Large intestine (tissue), 3 donors: ENCODE measurements around the gene KANK4. TPM values are rescaled to one million over a fixed set of nuclear protein-coding genes. Genes with fewer than 3 reads are reported as not detected.

Source experiments
- DNase-seq, 2 donors: peaks; one replicate each; pipeline versions ENCODE4 v3.0.0 to v3.0.0-alpha.2; 2013
- H3K27ac ChIP-seq: one replicate; pipeline ENCODE4 v1.5.1; 2013; ENCODE audit warnings: low read length
- H3K27me3 ChIP-seq: 2 replicates; pipeline ENCODE4 v1.6.1; 2013; ENCODE audit warnings: low read length; ENCODE audit not compliant: control insufficient read depth, insufficient read depth
- H3K36me3 ChIP-seq: 2 replicates; pipeline ENCODE4 v1.6.1; 2013; ENCODE audit warnings: low read length; ENCODE audit not compliant: control insufficient read depth, insufficient read depth
- H3K4me1 ChIP-seq: one replicate; pipeline ENCODE4 v1.6.1; 2013; ENCODE audit warnings: low read length; ENCODE audit not compliant: control insufficient read depth, insufficient read depth
- H3K4me3 ChIP-seq: one replicate; pipeline ENCODE4 v1.5.1; 2013; ENCODE audit warnings: low read length
- H3K9me3 ChIP-seq: one replicate; pipeline ENCODE4 v1.6.1; 2013; ENCODE audit warnings: mild to moderate bottlenecking, low read depth, low read length, moderate library complexity; ENCODE audit not compliant: control insufficient read depth
- WGBS: methylation state at CpG from one replicate; pipeline ENCODE4 v1.1.5; 2013; ENCODE audit warnings: low lambda C conversion rate; ENCODE audit not compliant: insufficient coverage; 5-methylcytosine and 5-hydroxymethylcytosine counted together
- polyA plus RNA-seq: library from polyadenylated mRNA; unstranded; fragments of 120-200 nt; gene quantifications from one replicate; pipeline ENCODE4 v1.2.1, GENCODE V29; 2013

The KANK4 gene
- polyA plus RNA-seq, 1 donor: 4.1 TPM

DNA sequence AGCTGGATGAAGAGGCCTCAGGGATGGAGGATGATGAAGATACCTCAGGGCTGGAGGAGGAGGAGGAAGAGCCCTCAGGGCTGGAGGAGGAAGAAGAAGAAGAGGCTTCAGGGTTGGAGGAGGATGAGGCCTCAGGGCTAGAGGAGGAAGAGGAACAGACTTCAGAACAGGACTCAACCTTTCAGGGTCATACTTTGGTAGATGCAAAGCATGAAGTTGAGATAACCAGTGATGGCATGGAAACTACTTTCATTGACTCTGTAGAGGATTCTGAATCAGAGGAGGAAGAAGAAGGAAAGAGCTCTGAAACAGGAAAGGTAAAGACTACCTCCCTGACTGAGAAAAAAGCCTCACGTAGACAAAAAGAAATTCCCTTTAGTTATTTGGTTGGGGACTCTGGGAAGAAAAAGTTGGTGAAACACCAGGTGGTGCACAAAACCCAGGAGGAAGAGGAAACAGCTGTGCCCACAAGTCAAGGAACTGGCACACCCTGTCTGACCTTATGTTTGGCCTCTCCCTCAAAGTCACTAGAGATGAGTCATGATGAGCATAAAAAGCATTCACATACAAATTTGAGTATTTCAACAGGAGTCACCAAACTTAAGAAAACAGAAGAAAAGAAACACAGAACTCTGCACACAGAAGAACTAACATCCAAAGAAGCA lies 109.2 kb downstream of the KANK4 start:
- no peaks in the 10 kb centered on the region for H3K36me3 ChIP-seq
- peaks cover 17% of the 10 kb centered on the region for H3K9me3 ChIP-seq
- no peak overlapping the region for H3K27ac ChIP-seq
- DNase-seq: no peak
- no peaks in the 10 kb centered on the region for H3K27me3 ChIP-seq
- WGBS: no CpG with 5 or more reads among the region's 1 CpG
- no peak overlapping the region for H3K4me3 ChIP-seq
- no peaks in the 10 kb centered on the region for H3K4me1 ChIP-seq

DNA sequence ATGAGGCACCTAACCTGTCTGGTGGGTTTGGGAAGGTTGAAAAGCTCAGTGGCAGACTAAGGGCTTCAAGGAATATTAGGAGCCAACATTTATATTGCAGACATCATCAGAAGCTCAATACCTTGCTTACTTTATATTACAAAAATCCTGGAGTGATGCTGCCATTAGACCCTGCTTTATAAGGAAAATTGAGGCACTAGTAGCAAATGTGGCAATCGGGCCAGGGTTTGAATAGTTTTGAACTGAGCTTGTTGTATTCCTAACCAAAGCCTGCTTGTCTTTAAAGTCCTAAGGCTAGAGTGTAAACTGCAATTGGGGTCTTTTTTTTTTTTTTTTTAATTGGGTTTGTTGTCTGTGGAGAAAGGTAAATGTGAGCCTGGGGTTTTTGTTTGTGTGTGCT lies 110.3 kb downstream of the KANK4 start:
- Histone ChIP-seq H3K27ac (no peak overlapping the region), H3K4me3 (no peak overlapping the region), H3K4me1 (no peaks in the 10 kb centered on the region), H3K36me3 (no peaks in the 10 kb centered on the region), H3K27me3 (no peaks in the 10 kb centered on the region), H3K9me3 (peaks cover 17% of the 10 kb centered on the region)
- 60% methylated on average over 1 of the region's 1 CpG for WGBS
- no peak for DNase-seq

DNA sequence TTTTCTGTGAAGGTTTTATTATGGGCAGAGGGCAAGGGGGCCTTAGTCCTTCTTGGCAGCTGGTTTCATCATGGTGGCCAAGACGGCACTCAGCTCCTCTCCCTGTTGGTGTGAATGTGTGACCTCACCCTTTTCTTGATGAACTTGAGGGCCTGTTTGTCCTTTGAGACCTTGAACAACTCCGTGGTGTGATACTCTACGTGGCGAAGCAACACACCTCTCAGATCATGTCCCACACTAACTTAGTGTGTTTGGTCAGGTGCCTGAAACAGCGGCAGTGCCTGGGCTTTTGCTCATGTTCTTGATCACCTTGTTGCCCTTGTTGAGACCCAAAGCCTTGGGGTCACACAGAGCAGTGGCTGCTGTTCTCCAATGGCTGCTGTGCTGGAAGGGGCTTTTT lies 111.1 kb downstream of the KANK4 start:
- no peaks in the 10 kb centered on the region for H3K4me1 ChIP-seq
- no peaks in the 10 kb centered on the region for H3K36me3 ChIP-seq
- no peak overlapping the region for H3K4me3 ChIP-seq
- no peak overlapping the region for H3K27ac ChIP-seq
- H3K9me3 ChIP-seq: peaks cover 17% of the 10 kb centered on the region
- H3K27me3 ChIP-seq: no peaks in the 10 kb centered on the region
- DNase-seq: no peak
- no CpG with 5 or more reads among the region's 5 CpGs for WGBS

DNA sequence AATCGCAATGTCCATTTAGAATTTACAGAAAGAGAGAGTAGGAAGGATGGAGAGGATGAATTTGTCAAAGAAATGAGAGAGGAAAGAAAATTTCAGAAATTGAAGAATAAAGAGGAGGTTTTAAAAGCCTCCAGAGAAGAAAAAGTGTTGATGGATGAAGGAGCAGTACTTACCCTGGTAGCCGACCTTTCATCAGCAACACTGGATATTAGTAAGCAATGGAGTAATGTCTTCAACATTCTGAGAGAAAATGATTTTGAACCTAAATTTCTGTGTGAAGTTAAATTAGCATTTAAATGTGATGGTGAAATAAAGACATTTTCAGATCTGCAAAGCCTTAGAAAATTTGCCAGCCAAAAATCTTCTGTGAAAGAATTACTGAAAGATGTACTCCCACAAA lies 112.0 kb downstream of the KANK4 start:
- 100% methylated on average over 1 of the region's 2 CpGs for WGBS
- DNase-seq: no peak
- H3K27me3 ChIP-seq: no peaks in the 10 kb centered on the region
- no peak overlapping the region for H3K4me3 ChIP-seq
- no peaks in the 10 kb centered on the region for H3K4me1 ChIP-seq
- no peak overlapping the region for H3K27ac ChIP-seq
- H3K36me3 ChIP-seq: no peaks in the 10 kb centered on the region
- peaks cover 17% of the 10 kb centered on the region for H3K9me3 ChIP-seq

DNA sequence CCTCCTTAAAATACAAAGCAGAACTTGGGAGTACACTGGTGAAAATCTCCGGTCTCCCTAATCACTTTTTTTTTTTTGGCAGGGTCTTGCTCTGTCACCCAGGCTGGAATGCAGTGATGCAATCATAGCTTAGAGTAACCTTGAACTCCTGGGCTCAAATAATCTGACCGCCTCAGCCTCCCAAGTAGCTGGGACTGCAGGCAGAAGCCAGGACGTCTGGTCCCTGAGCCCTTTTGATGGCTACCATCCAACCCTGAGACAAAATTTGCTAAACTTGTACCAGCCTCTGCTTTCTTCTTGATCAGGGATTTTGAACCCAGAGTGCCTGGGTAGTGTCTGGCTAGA lies 120.5 kb downstream of the KANK4 start:
- H3K4me3 ChIP-seq: no peak overlapping the region
- DNase-seq: no peak
- H3K4me1 ChIP-seq: peaks cover 3% of the 10 kb centered on the region
- no peaks in the 10 kb centered on the region for H3K36me3 ChIP-seq
- peaks cover 33% of the 10 kb centered on the region for H3K27me3 ChIP-seq
- WGBS: no CpG with 5 or more reads among the region's 3 CpGs
- H3K27ac ChIP-seq: no peak overlapping the region
- H3K9me3 ChIP-seq: no peaks in the 10 kb centered on the region

DNA sequence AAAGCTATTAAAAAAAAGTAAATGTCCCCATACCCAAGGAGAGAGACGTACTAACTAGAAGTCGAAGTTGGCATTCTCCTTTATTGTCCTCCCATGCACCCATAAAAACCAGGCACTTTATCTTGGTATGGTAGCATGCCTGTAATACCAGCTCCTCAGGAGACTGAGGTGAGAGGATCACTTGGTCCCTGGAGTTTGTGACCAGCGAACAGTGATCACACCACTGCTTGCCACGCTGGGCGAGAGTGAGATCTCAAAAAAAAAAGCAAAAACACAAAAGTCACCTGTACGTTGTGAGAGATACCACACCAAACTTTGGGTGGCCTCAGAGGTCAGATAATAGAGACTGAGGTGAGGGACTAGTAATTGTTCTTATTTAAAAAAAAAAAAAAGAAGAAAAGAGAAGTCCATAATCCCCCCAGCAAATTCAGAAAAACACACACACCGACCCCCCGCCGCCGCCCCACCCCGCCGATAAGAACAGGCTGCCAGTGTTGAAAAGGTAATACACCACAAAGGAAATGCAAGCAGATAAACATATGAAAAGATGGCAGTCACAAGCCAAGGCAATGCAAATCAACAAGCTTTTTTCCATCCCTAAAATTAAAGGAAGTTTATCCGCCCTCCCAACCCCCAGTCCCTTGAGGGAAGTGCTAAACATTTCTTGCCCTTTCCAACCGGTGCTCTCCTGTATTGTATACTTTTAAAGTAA lies 121.0 kb downstream of the KANK4 start:
- H3K27me3 ChIP-seq: peaks cover 33% of the 10 kb centered on the region
- no peak for DNase-seq
- no peaks in the 10 kb centered on the region for H3K36me3 ChIP-seq
- 23% methylated on average over 2 of the region's 14 CpGs for WGBS
- H3K27ac ChIP-seq: no peak overlapping the region
- H3K4me3 ChIP-seq: no peak overlapping the region
- no peaks in the 10 kb centered on the region for H3K9me3 ChIP-seq
- peaks cover 3% of the 10 kb centered on the region for H3K4me1 ChIP-seq

DNA sequence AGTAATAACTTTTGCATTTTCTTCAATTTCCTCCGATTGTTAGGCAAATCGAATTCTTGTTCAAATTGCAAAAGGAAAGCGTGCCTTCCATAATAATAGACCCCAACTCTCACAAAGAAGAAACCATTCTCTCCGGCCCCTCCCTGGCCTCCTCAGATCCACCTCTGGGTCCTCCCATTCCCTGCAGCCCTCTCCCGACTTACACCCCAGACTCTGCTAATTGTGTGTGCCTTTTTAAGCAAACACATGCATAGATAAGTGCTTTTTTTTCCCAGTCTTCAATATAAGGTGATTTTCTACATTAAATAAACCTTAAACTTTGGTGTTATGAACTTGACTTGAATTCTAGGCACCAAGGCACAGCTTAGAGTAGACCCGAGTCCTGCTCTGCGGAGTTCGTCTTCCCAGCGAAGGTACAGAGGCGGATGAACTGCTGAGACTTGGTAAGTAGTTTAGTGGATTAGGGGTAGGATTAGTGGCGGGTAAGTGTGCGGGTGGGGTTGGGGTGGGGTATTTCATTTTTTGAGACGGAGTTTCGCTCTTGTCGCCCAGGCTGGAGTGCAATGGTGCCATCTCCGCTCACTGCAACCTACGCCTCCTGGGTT lies 123.0 kb downstream of the KANK4 start:
- Histone ChIP-seq H3K27ac (no peak overlapping the region), H3K9me3 (no peaks in the 10 kb centered on the region), H3K36me3 (no peaks in the 10 kb centered on the region), H3K27me3 (peaks cover 33% of the 10 kb centered on the region), H3K4me3 (no peak overlapping the region), H3K4me1 (peaks cover 3% of the 10 kb centered on the region)
- no peak for DNase-seq
- WGBS: 35% methylated on average over 3 of the region's 17 CpGs

DNA sequence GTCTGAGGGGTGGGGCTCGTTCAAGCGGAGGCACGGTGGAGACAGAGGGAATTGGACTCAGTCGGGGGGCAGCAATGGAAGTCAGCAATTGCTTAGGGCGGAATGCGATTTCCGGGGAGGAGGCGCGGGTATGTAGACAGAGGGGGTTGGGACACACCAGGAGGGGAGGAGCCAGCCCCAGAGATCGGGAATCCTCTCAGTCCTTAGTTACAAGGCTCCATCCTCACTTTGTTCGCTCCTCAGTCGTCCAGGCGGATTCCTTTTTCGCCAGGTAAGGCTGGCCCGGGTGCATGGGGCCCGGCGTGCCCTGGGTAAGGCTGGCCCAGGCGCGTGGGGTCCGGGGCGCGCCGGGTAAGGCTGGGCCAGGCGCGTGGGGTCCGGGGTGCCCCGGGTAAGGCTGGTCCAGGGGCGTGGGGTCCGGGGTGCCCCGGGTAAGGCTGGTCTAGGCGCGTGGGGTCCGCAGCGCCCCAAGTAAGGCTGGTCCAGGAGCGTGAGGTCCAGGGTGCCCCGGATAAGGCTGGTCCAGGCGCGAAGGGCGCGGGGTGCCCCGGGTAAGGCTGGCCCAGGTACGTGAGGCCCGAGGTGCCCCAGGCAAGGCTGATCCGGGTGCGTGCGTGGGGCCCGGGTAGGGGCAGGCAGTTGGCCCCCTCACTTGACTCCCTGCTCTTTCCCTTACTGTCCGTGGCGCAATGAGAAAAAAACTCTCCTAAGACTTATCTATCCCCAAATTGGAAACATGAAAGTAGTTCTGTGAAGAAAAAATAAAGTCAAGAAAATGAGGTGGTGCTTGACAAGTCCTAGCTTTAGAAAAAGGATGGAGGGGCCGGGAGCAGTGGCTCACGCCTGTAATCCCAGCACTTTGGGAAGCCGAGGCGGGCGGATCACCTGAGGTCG lies 124.3 kb downstream of the KANK4 start, which contains the start of gene L1TD1:
TSS of gene L1TD1 (plus strand) at position 199 of the 894 bp plus-strand sequence. CDS start 11,780 bp downstream, outside the sequence.
- Histone ChIP-seq H3K4me1 (peaks cover 3% of the 10 kb centered on the region), H3K9me3 (no peaks in the 10 kb centered on the region), H3K27ac (no peak within 1 kb of the TSS), H3K36me3 (no peaks in the 10 kb centered on the region), H3K4me3 (peak within 1 kb of the TSS; percentile 4), H3K27me3 (peaks cover 33% of the 10 kb centered on the region)
- peak; percentile 41 to 67 for DNase-seq
- WGBS: 8% methylated on average over 2 of the region's 55 CpGs

DNA sequence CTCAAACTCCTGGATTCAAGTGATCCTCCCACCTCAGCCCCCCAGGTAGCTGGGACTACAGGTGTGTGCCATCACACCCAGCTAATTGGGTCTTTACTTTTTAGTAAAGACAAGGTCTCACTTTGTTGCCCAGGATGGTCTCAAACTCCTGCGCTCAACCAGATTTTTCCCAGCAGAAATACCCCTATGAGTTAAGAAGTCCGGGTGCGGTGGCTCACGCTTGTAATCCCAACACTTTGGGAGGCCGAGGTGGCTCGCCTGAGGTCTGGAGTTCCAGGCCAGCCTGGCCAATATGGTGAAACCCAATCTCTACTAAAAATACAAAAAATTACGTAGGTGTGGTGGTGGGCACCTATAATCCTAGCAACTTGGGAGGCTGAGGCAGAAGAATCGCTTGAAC lies 131.1 kb downstream of the KANK4 start:
- Histone ChIP-seq H3K4me3 (no peak overlapping the region), H3K27ac (no peak overlapping the region), H3K4me1 (no peaks in the 10 kb centered on the region), H3K9me3 (no peaks in the 10 kb centered on the region), H3K36me3 (no peaks in the 10 kb centered on the region), H3K27me3 (no peaks in the 10 kb centered on the region)
- no CpG with 5 or more reads among the region's 8 CpGs for WGBS
- DNase-seq: no peak

DNA sequence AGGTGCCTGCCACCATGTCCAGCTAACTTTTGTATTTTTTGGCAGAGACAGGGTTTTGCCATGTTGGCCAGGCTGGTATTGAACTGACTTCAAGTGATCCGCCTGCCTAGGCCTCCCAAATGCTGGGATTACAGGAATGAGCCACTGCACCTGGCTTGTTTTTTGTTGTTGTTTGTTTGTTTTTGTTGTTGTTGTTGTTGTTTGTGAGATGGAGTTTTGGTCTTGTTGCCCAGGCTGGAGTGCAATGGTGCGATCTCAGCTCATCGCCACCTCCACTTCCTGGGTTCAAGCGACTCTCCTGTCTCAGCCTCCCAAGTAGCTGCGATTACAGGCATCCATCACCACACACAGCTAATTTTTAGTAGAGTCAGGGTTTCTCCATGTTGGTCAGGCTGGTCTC lies 131.7 kb downstream of the KANK4 start:
- WGBS: no CpG with 5 or more reads among the region's 5 CpGs
- Histone ChIP-seq H3K9me3 (no peaks in the 10 kb centered on the region), H3K4me1 (no peaks in the 10 kb centered on the region), H3K27ac (no peak overlapping the region), H3K36me3 (no peaks in the 10 kb centered on the region), H3K4me3 (no peak overlapping the region), H3K27me3 (no peaks in the 10 kb centered on the region)
- no peak for DNase-seq
